Measurements from ENCODE around the gene SLC22A23. TPM values are rescaled to one million over a fixed set of nuclear protein-coding genes. Genes with fewer than 3 reads are reported as not detected.

The SLC22A23 gene
- total RNA-seq, 1 donor from 2014 or later: 19.2 TPM

GRCh38 chr6:3286641-3287171, 170.1 kb downstream of the SLC22A23 start:
- intact Hi-C loops (cut with DNase I): no loop called here
- H3K4me3 ChIP-seq: no peak overlapping the region
- DNase-seq (no peak), ATAC-seq (no peak)
- no peak overlapping the region for H3K27ac ChIP-seq
- H3K4me1 ChIP-seq: peaks cover 12% of the 10 kb centered on the region
- H3K9me3 ChIP-seq: no peaks in the 10 kb centered on the region
- TF ChIP-seq CTCF (IDR thresholded peaks at IDR 0.05): no peak
- peaks cover 8% of the 10 kb centered on the region for H3K36me3 ChIP-seq
- H3K27me3 ChIP-seq: no peaks in the 10 kb centered on the region

GRCh38 chr6:3285732-3286131, 171.1 kb downstream of the SLC22A23 start:
- Histone ChIP-seq H3K9me3 (no peaks in the 10 kb centered on the region), H3K27ac (no peak overlapping the region), H3K36me3 (peaks cover 8% of the 10 kb centered on the region), H3K4me1 (peaks cover 19% of the 10 kb centered on the region), H3K4me3 (no peak overlapping the region), H3K27me3 (no peaks in the 10 kb centered on the region)
- peak; percentile 37 for DNase-seq
- no peak for TF ChIP-seq CTCF (IDR thresholded peaks at IDR 0.05)
- intact Hi-C loops (cut with DNase I): no loop called here
- ATAC-seq: no peak

- no peak for TF ChIP-seq CTCF (IDR thresholded peaks at IDR 0.05)
- H3K4me3 ChIP-seq: no peak overlapping the region
- no peaks in the 10 kb centered on the region for H3K27me3 ChIP-seq
- intact Hi-C loops (cut with DNase I): no loop called here
- peak; percentile 57 for DNase-seq
- H3K27ac ChIP-seq: no peak overlapping the region
- no peaks in the 10 kb centered on the region for H3K9me3 ChIP-seq
- peaks cover 19% of the 10 kb centered on the region for H3K4me1 ChIP-seq
- ATAC-seq: no peak
- H3K36me3 ChIP-seq: peaks cover 8% of the 10 kb centered on the region
These were observed 171.7 kb downstream of the SLC22A23 start for GRCh38 chr6:3285049-3285639.

- DNase-seq: peak; percentile 66
- Histone ChIP-seq H3K27me3 (no peaks in the 10 kb centered on the region), H3K4me3 (no peak overlapping the region), H3K4me1 (peaks cover 22% of the 10 kb centered on the region), H3K9me3 (no peaks in the 10 kb centered on the region), H3K36me3 (peaks cover 8% of the 10 kb centered on the region), H3K27ac (no peak overlapping the region)
- no peak for TF ChIP-seq CTCF (IDR thresholded peaks at IDR 0.05)
- intact Hi-C loops (cut with DNase I): loop anchor here (5.0 kb wide), 1 partner anchor 443 kb away; no protein-coding TSS in a partner anchor
- peak; percentile 15 for ATAC-seq
These were observed 172.4 kb downstream of the SLC22A23 start for GRCh38 chr6:3284436-3284876.

GRCh38 chr6:3283641-3284435, 173.0 kb downstream of the SLC22A23 start:
- no peaks in the 10 kb centered on the region for H3K27me3 ChIP-seq
- H3K4me1 ChIP-seq: peaks cover 22% of the 10 kb centered on the region
- no peak for TF ChIP-seq CTCF (IDR thresholded peaks at IDR 0.05)
- no peak overlapping the region for H3K27ac ChIP-seq
- no peaks in the 10 kb centered on the region for H3K9me3 ChIP-seq
- ATAC-seq: no peak
- intact Hi-C loops (cut with DNase I): loop anchor here (5.0 kb wide), 1 partner anchor 443 kb away; no protein-coding TSS in a partner anchor
- H3K4me3 ChIP-seq: no peak overlapping the region
- peaks cover 8% of the 10 kb centered on the region for H3K36me3 ChIP-seq
- peak; percentile 53 for DNase-seq
